Thyroid gland (tissue), 4 donors: ENCODE results near the gene OR1E2. TPM values are rescaled to one million over a fixed set of nuclear protein-coding genes. Genes with fewer than 3 reads are reported as not detected.
"Not testable (repeated sequence)": the region's sequence is repeated elsewhere in the genome, so short reads cannot be mapped to it uniquely, and the experiment has no call there.

Experiments
- DNase-seq, 2 donors: peaks; one replicate each; pipeline ENCODE4 v3.0.0-alpha.2; 2019
- H3K27ac ChIP-seq, 3 donors: fragments of 200-600 bp; sonication (generic); 1 replicate in 2 of 3; 2 replicates in 1 of 3; pipeline ENCODE4 v1.5.1; 2016 to 2019; ENCODE audit warnings: mild to moderate bottlenecking in 1 of 3, moderate library complexity in 1 of 3
- H3K27me3 ChIP-seq: fragments of 200-600 bp; sonication (generic); one replicate; pipeline ENCODE4 v1.5.1; 2019
- H3K36me3 ChIP-seq, 2 donors: fragments of 200-600 bp; sonication (generic); one replicate each; pipeline ENCODE4 v1.5.1; 2016 to 2019
- H3K4me1 ChIP-seq, 2 donors: fragments of 200-600 bp; sonication (generic); one replicate each; pipeline ENCODE4 v1.5.1; 2017 to 2019
- H3K4me3 ChIP-seq, 3 donors: fragments of 200-600 bp; sonication (generic); replicated peaks in 1 of 3; 1 replicate in 2 of 3; 2 replicates in 1 of 3; pipeline ENCODE4 v1.5.1; 2016; ENCODE audit warnings: mild to moderate bottlenecking in 1 of 3
- H3K9me3 ChIP-seq: fragments of 200-600 bp; sonication (generic); one replicate; pipeline ENCODE4 v1.5.1; 2017
- POLR2A ChIP-seq, 2 donors: fragments of 450-650 bp; IDR thresholded peaks; one replicate each; pipeline ENCODE4 v1.6.1; 2017; ENCODE audit warnings: antibody characterized with exemption in 2 of 2, mild to moderate bottlenecking in 2 of 2, moderate library complexity in 1 of 2
- WGBS, 2 donors: methylation state at CpG; one replicate each; pipeline ENCODE4 v1.1.5; 2017; 5-methylcytosine and 5-hydroxymethylcytosine counted together
- intact Hi-C: fragments of 100-400 bp; cut with DNase I; formaldehyde crosslinking; loops from one replicate; pipeline ENCODE4 v1.15.1; 2023
- total RNA-seq, 4 donors: library from RNA; depleted of rRNA; stranded (reverse); fragments of >200 nt; gene quantifications; one replicate each; pipeline ENCODE4 v1.2.3, GENCODE V29; 2016
- TF ChIP-seq, protein P1 (sequence below), 6 experiments: fragments of 200-600 bp in 3 of 6; fragments of 450-650 bp in 3 of 6; sonication (generic) in 3 of 6; IDR thresholded peaks; one replicate each; pipeline ENCODE4 v1.5.1; 2016 to 2019; ENCODE audit warnings: antibody characterized with exemption in 6 of 6, mild to moderate bottlenecking in 2 of 6, inconsistent platforms in 1 of 6, moderate library complexity in 1 of 6

Gene OR1E2
- total RNA-seq, 4 donors from 2014 or later, result not detected

DNA sequence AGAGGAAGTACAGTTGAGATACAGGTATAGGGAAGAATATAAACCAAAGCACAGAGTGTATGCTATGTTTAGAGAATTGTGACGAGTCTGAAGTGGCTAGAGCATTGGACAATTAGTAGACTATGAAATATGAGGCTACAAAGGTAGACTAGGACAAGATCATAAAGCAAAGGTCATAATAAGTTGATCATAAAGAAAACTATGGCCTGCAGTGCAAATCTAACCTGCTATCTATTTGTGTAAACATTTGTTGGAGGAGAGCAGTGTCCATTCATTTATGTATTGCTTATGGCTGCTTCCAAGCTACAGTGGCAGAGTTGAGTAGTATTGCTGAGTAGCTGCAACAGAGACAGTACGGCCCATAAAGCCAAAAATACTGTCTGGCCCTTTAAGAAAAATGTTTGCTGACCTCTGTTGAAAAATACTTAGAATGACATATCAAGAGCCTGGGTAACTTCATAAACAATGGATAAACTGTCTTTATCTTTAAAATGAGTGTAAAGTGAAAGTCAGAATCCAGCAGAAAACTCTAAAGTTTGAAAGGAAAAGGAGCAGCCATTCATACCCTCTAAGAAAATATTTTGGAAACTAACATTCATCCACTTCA lies 14.5 kb upstream of the OR1E2 start:
- no peak overlapping the region for H3K4me3 ChIP-seq
- H3K4me1 ChIP-seq, result no peaks in the 10 kb centered on the region
- H3K27me3 ChIP-seq, result no peaks in the 10 kb centered on the region
- H3K36me3 ChIP-seq, result no peaks in the 10 kb centered on the region
- no peaks in the 10 kb centered on the region for H3K9me3 ChIP-seq
- TF ChIP-seq, protein P1, sequence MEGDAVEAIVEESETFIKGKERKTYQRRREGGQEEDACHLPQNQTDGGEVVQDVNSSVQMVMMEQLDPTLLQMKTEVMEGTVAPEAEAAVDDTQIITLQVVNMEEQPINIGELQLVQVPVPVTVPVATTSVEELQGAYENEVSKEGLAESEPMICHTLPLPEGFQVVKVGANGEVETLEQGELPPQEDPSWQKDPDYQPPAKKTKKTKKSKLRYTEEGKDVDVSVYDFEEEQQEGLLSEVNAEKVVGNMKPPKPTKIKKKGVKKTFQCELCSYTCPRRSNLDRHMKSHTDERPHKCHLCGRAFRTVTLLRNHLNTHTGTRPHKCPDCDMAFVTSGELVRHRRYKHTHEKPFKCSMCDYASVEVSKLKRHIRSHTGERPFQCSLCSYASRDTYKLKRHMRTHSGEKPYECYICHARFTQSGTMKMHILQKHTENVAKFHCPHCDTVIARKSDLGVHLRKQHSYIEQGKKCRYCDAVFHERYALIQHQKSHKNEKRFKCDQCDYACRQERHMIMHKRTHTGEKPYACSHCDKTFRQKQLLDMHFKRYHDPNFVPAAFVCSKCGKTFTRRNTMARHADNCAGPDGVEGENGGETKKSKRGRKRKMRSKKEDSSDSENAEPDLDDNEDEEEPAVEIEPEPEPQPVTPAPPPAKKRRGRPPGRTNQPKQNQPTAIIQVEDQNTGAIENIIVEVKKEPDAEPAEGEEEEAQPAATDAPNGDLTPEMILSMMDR (IDR thresholded peaks at IDR 0.05), result no peak
- TF ChIP-seq POLR2A (IDR thresholded peaks at IDR 0.05), result no peak
- no peak for DNase-seq
- intact Hi-C loops, result no loop called here
- 48 to 53% methylated on average over 2 of the region's 2 CpGs for WGBS, 2 donors
- no peak overlapping the region for H3K27ac ChIP-seq

DNA sequence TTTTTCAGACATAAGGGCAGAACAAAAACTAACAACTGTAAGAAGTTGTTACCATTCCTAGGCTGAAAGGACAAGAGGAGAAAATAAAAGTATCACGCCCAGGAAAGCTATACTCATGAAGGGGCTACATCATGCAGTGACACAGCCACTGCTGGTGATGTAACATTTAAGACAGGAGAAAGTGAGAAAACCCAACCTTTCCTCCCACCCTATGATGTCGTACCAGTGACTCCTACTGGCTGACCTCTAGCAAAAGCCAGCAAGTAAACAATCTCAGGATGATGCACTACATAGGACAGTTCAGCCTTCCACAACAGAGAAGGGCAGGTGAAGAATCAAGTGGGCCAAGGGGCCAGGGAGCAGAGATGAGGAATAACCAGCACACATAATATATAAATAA lies 14.0 kb upstream of the OR1E2 start:
- 42 to 50% methylated on average over 2 of the region's 2 CpGs for WGBS, 2 donors
- Histone ChIP-seq H3K27ac (no peak overlapping the region), H3K27me3 (no peaks in the 10 kb centered on the region), H3K36me3 (no peaks in the 10 kb centered on the region), H3K4me1 (no peaks in the 10 kb centered on the region), H3K4me3 (no peak overlapping the region), H3K9me3 (no peaks in the 10 kb centered on the region)
- TF ChIP-seq, protein P1 (IDR thresholded peaks at IDR 0.05), result no peak
- no peak for TF ChIP-seq POLR2A (IDR thresholded peaks at IDR 0.05)
- intact Hi-C loops, result no loop called here
- DNase-seq, result no peak

DNA sequence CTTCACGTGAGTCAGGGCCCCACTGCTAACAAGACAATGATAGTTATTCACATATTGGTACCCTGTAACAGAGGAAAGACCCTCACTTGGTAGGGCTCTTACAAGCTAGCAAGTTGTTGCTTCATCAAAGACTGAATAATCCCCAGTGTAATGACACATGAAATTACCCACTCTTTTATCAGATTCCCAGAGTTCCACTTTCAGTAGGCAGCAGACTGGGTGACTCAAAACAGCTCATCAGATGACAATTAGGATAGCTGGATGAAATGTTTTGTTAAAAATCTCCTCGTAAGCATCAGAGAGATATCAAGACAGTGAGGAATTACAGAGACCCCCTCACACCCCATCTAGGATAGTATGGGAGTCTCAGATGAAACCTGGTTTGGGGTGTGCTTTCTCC lies 6.8 kb upstream of the OR1E2 start:
- no peaks in the 10 kb centered on the region for H3K36me3 ChIP-seq
- no peak overlapping the region for H3K4me3 ChIP-seq
- intact Hi-C loops, result no loop called here
- TF ChIP-seq, protein P1 (IDR thresholded peaks at IDR 0.05), result no peak
- TF ChIP-seq POLR2A (IDR thresholded peaks at IDR 0.05), result no peak
- no peaks in the 10 kb centered on the region for H3K9me3 ChIP-seq
- whole genome bisulfite sequencing, 2 donors, result 67 to 78% methylated on average over 2 of the region's 2 CpGs
- H3K27ac ChIP-seq, result no peak overlapping the region
- H3K4me1 ChIP-seq, result no peaks in the 10 kb centered on the region
- H3K27me3 ChIP-seq, result no peaks in the 10 kb centered on the region
- no peak for DNase-seq

DNA sequence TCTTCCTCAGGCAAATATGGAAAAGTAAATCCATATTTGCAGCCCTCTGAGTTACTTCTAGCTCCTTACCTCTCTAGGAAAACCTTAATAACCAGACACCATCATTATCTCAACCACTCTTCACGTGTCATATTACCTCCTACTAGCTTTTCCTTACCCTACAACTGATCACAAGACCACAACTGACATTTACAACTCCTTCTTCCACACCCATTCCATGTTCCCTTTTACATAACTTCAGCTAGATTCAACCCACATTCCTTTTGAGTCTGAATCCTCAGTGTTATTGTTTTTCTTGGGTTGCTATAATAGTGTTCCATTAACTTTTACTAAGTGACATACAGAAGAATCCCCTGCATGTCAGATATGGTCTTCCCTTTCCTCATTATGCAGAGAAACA lies 4.7 kb upstream of the OR1E2 start:
- WGBS, 2 donors, result 65 to 69% methylated on average over 1 of the region's 1 CpG
- no peak for DNase-seq
- Histone ChIP-seq H3K4me1 (no peaks in the 10 kb centered on the region), H3K27me3 (no peaks in the 10 kb centered on the region), H3K27ac (no peak overlapping the region), H3K4me3 (no peak overlapping the region), H3K9me3 (no peaks in the 10 kb centered on the region), H3K36me3 (no peaks in the 10 kb centered on the region)
- intact Hi-C loops, result no loop called here
- TF ChIP-seq, protein P1 (IDR thresholded peaks at IDR 0.05), result no peak
- TF ChIP-seq POLR2A (IDR thresholded peaks at IDR 0.05), result no peak

DNA sequence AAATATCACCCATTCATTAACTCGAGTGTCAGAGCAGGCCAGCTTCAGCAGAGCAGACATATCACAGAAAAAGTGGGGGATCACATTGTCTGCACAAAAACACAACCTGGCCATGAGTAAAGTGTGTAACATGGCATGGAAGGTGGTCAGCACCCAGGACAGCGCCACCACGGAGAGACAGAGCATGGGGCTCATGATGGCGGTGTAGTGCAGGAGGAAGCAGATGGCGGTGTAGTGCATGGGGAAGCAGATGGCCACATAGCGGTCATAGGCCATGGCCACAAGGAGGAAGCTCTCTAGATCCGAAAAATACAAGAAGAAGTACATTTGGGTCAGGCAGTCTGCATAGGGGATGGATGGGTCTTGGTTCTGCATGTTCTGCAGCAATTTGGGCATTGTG lies 426 bp downstream of the OR1E2 start:
- DNase-seq, intact Hi-C loops, H3K27ac ChIP-seq, H3K4me1 ChIP-seq, H3K27me3 ChIP-seq, H3K36me3 ChIP-seq, H3K4me3 ChIP-seq, H3K9me3 ChIP-seq: not testable (repeated sequence)
- WGBS, 2 donors, result 29 to 36% methylated on average over 7 of the region's 7 CpGs

DNA sequence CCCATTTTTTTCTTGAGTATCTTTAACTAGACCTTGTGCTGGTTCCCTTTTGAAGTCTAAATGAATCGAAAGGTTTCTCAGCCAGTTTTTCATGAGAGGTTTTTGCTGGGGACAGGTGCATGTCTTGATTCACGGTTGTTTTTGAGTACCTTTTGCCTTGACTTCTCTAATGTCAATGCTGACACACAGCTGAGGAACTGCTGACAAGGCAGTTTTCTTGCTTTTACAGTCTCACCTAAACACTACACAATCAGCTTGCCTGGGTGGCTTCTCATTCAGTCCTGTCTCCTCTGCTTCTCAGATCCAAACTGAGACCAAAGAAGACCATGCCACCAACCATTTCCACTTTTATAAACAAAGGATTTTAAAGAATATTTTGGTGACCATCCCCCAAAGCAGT lies 15.4 kb downstream of the OR1E2 start:
- intact Hi-C loops, result no loop called here
- DNase-seq, result no peak
- no peak for TF ChIP-seq POLR2A (IDR thresholded peaks at IDR 0.05)
- TF ChIP-seq, protein P1 (IDR thresholded peaks at IDR 0.05), result no peak
- WGBS, 2 donors, result 48 to 57% methylated on average over 2 of the region's 2 CpGs
- Histone ChIP-seq H3K4me3 (no peak overlapping the region), H3K27ac (no peak overlapping the region), H3K4me1 (no peaks in the 10 kb centered on the region), H3K36me3 (no peaks in the 10 kb centered on the region), H3K9me3 (no peaks in the 10 kb centered on the region), H3K27me3 (no peaks in the 10 kb centered on the region)
